ENCODE results near the gene SPTBN4.

- TF ChIP-seq CTCF (IDR thresholded peaks at IDR 0.05; ENCODE audit: poor library complexity) (no peak), EZH2 (IDR thresholded peaks at IDR 0.05; ENCODE audit: borderline replicate concordance) (no peak)
These were observed 22.6 kb upstream of the SPTBN4 start, which contains the start of gene SERTAD3 for GRCh38 chr19:40444000-40444824.
